HG03565 (cell line): ENCODE measurements around the gene SLC7A14.

Experiments
- ATAC-seq: cut with Tn5 transposase; IDR thresholded peaks from one replicate; pipeline ENCODE4 v1.9.1; 2021; ENCODE audit warnings: mild to moderate bottlenecking, moderate library complexity; ENCODE audit not compliant: unreplicated experiment

Gene SLC7A14

DNA sequence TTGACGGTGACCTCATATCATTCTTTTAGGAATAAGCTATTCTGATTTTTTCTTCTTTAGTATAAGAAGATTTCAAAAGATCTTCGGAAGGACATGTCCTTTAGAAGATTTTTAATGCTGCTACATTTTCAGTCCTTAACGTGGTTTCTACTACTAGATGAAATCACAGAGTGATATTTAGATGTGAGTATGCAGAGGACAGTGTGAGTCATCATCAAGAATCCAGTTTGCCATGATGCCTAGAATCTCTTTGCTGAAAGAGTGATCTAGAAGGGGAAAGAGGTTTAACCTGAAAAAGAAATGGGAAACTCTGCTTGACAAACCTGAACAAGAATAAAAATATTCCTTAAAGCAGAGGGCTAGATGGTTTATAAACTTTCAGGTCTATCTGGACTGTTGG is 43.2 kb downstream of the SLC7A14 start:
- ATAC-seq: no peak

DNA sequence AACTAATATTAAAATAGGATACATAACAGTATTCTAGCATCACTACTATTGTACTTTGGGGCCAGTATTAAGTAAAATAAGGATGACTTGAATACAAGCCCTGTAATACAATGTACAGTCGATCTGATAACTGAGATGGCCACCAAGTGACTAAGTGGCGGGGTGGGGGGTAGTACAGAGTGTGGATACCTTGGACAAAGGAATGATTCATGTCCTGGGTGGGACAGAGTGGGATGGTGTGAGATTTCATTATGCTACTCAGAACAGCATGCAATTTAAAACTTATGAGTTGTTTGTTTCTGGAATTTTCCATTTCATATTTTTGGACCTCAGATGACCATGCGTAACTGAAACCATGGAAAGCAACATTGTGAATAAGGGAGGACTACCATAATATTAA is 46.0 kb downstream of the SLC7A14 start:
- ATAC-seq: no peak

DNA sequence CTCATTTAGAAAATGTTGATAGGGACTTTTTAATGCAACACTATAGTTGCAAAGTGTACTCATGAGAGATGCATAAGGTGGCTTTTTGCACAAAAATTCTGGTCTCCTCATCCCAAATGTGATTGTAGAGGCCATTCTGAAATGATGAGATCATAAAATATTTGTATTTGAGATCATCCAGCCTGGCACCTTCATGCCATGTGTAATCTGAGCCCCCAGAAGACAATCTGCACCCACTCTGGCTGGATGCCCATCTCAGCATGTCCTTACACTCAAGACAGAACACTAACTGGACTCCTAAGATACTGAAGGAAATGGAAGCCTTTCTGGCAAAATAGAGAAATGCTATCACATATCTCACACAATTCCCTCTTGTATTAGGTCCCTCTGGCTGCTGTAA is 49.2 kb downstream of the SLC7A14 start:
- ATAC-seq: no peak

DNA sequence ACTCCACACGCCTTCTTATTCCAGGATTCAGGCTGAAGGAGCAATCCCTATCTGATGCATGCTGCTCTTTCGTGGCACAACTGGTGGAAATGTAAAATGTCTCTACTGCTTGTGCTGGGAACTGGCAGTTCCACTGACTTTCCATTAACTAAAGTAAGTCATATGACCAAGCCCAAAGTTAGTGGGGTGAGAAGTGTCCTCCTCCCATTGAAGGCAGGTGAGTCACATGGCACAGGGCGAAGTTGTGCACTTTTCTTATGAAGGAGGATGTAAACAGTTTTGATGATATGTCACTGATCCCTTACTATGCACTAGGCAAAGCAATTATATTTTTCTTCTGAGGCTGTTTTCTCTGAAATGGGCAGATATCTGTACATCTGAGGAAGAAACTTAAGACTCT is 51.6 kb downstream of the SLC7A14 start:
- ATAC-seq: no peak

DNA sequence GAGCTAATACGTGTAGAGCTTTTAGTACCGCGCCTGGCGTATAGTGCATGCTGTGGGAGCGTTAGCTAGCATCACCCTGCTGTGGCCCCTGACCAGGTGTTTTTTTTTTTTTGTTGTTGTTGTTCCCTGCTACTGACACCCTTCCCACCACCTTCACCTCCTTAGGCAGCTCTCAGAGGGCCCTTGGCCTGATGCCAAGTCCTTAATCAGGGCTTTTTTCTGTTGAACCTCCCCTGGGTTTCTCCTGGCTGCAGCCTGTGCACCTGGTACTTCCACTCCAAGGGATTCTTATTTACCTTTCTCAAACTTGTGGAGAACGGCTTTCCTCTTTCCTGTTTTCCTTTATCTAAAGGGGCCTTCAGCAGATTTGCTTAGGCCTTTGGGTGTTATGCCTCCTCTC is 53.3 kb downstream of the SLC7A14 start:
- no peak for ATAC-seq

DNA sequence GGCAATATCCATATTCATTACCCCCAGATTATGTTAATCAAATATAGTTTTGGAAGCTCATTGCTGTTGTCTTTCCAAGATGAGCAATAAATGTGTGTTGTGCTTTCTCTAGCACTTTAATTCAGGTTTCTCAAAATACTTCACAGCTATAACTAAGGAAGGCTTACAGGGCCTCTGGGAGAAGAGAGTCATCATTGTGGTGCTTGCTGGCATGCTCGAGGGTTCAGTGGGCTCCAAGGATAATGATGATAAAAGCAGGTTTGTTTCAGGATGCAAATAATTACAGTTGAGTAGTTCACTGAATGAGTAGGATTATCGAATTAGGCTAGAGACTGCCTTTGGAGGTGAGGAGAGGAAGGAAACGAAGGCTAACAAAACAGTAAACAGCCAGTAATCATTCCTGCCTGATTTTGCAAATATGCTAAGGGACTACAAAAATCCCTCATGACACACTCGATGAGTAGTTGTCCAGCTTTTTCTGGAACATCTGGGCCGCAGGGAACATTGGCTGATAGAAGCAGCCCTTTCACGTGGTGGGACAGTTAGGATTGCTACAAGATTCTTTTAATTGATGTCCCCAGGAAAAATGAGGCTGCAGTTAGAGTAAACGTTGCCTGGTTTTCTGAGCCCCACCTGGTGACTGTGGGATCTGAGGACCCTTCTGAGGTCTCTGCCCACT is 54.1 kb downstream of the SLC7A14 start:
- no peak for ATAC-seq

DNA sequence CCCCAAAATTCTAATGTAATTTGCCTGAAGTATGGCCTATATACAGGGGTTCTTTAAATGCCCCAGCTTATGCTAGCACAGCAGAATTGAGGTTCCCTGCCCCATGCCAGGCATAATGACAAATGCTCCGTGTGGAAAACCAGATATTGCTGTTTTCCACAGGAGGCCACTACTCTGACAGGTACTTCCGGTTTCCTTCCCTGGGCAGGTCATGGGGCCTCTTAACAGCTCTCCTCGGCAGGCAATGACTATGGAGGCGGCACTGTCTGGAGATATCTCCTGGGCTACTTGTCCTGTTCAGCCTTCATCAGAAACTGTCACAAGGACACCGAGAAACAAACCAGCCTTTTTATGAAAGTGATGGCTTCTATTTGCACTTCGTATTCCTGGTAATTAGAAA is 54.8 kb downstream of the SLC7A14 start:
- ATAC-seq: no peak

DNA sequence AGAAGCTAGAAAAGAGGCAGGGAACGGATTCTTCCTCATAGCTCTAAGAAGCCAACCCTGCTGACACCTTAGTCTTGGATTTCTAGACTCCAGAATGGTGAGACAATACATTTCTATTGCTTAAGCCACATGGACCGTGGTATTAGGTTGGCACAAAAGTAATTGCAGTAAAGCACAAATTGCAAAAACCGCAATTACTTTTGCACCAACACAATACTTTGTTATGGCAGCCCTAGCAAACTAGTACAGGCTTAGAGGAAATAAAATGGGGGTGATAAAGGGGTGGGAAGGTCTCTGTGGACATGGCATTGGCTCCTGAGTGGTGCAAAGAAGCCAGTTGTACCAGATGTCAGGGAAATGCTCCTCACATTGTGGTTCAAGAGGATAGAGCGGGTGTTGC is 56.0 kb downstream of the SLC7A14 start:
- no peak for ATAC-seq

DNA sequence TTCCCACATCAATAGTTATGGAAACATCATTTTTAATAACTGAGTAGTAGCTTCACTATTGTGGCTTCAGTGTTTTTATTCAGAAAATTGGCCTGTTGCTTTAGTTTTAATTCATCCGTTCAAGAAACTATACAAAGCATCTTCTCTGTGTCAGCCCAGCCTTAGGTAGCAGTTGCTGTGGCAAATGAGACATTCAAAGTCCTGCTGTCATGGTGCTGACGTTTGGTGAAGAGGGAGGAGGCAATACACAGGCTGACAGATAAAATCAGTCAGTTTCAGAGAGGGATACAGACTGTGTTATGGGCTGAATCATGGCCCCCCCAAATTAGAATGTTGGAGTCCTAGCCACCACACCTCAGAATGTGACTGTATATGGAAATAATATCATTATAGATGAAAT is 56.5 kb downstream of the SLC7A14 start:
- ATAC-seq: no peak

DNA sequence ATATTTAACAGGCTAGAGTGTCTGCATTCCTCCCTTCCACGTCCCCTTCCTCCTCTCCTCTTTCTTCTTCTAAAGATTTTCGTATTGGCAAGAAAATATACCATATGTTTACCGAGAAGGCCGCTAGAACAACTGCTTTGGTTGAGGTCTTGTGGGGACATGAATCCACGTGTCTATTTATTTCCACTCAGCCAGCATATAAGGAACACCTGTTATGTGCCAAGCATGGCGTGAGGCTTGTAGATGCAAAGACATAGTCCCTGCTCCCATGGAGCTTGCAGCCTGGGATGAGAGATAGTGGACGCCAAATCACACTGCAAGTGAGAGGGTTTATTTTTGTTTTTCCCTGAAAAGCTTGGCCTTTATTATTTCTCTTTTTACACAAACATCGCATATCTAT is 57.1 kb downstream of the SLC7A14 start:
- ATAC-seq: no peak

DNA sequence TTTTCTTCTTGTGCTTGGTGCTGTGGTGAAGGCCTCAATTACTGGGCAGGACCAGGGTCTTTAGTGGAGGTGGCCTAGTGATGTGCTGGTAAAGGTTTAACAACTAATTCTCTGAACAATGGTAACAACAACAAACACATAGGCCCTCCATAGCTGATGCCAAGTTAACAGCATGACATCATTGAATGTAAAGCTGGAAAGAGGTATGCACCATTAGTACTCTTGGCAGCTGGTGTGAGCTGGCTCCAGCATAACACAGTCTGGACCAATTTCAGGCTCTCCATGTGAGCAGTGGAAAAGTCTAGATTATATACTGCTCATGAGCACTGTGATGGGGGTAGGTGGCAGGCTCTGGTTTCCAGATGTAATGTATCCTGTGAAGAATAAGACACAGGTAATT is 61.8 kb downstream of the SLC7A14 start:
- ATAC-seq: no peak

DNA sequence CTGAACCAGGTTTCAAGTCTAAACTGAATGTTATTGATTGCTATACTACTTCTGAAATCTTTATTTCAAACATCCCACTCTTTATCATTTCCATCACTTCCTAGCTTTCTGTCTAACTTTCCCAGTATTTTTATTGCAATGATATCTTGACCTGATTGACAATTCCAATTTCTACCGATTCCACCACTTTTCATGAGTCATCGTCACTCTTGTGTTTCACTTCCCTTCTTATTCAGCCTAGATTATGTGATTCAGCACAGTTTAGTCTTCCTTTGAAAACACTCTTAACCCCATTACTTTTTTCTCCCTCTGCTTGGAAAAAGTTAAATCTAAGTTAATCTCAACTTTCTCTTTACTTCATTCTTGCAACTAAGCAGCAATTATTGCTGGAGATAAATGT is 62.6 kb downstream of the SLC7A14 start:
- ATAC-seq: no peak

DNA sequence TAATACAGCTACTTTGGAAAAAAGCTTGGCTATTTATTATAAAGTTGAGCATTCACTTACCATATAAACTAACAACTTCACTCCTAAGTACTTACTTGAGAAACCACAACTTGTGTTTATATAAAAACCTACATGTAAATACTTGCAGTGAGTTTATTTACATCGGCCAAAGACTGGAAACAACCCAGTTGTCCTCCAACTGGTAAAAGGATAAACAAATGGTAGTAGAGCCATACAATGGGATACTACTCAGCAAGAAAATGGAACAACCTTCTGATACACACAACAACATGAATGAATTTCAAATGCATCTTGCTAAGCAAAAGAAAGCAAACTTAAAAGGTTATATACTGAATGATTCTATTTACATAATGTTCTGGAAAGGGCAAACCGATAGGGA is 63.7 kb downstream of the SLC7A14 start:
- no peak for ATAC-seq

DNA sequence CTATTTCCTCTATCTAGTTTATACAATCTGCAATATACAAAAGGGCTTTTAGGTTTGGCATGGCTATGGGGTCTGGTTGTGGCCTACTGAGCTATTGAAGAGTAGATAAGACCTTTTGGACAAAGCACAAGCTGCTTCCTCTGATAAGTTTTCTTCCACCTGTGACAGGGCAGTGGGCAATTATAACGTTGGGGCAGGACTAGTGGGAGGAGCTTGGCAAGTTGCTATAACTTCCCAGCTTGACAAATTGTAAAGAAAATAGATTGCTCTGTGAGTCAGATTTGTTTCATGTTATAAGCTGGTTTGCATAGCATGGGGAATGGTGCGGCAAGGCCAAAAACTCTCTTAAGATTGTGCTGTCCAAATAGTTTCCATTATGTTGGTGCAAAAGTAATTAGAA is 64.9 kb downstream of the SLC7A14 start:
- no peak for ATAC-seq

DNA sequence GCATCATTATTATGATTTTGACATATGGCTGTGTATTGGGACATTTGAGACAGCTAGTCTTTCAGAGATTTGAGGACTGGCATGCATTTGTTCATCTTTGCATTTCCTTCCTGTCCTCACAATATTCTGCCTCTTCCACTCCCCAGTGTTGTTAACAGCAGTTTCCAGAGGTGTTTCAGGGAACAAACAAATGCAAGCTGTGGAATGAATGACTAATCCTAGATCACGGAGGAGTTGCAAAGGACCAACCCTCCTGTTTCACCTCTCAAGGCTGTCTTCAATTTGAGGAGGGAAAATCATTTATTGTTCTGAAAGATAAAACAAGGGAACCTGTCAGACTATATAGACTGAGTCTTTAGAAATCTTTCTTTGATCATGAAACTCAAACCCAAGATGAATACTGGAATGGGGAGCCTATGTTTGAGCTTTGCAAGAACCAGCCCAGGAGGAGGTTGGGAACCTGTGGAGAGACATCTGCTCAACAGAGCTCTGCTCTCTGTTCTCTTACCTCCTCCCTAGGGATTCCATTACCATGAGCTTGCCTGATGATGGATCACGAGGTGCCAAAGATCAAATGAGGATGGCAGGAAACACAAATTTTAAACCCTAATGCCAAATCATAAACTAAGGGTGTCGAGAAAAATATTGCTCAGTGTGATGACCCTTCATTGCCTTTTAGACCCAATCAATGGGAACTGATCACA is 68.5 kb downstream of the SLC7A14 start:
- no peak for ATAC-seq

DNA sequence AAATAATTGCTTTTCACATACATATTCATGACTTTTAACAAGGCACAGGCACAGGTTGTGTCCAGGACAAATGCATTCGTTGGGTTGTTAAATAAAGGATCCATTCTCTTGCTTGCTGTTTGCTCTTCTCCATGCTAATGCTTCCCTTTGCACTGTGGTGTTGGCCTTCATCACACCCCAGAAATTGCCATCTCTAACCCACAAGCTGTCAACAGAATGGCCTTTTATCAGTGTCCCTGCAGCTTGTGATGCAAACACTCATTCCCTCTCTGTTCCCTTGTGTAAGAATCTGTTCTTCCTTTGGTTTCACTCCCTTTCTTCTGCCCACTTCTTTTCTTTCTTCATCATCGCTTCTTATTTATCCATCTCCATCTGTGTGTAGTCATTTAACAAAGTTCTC is 72.2 kb downstream of the SLC7A14 start:
- no peak for ATAC-seq

DNA sequence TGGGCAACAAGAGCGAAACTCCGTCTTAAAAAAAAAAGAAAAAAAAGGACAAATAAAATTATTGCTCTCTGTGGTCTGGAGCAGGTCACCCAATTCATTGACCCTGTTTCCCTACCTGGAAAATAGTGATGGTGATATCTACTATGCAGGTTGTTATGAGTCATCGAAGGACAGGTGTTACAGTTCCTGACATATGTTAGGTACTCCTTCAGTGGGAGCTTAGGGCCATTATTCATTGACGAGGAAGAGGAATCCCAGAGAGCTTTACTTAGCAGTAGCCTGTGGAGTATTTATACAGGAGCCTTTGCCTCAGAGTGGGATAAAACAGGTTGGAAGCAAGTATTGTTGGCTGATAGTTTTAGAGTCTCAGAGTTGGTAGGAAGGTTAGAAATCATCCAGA is 74.5 kb downstream of the SLC7A14 start:
- ATAC-seq: no peak

DNA sequence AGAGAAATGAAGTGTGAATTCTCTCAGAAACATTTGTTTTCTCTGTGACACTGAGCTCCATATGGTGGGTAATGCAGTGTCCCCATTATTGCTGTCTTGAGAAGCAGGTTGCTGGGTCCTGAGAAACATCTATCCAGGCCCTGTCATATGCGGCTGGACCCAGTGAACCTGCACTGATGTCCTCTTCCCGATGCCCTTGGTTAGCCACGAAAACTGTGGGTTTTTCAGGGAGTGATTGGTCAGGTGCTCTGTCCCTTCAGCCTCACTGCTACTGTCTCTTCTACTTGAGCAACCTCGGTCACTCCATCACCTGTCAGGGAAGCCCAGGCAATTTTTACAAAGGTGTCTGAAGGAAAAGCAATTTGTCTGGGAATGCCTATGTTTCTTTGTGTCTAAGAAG is 77.0 kb downstream of the SLC7A14 start:
- no peak for ATAC-seq

DNA sequence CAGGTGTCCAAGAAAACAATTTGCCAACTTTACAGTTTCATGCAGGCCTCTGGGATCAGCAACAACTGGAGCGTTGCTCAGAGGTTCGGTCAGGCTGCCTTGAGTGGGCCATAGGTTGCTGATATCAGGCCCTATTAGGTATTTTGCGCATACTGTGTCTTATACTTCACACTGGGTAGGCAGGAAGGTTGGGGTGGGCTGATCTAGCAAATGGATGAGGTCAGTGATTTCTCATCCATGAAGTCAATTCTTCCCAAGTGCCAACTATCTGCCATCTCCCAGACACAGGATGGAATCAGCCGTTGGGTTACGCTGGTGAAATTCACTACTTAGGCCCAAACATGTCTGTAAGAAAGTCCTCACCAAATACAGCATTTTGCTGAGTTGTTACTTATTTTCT is 77.6 kb downstream of the SLC7A14 start:
- no peak for ATAC-seq

DNA sequence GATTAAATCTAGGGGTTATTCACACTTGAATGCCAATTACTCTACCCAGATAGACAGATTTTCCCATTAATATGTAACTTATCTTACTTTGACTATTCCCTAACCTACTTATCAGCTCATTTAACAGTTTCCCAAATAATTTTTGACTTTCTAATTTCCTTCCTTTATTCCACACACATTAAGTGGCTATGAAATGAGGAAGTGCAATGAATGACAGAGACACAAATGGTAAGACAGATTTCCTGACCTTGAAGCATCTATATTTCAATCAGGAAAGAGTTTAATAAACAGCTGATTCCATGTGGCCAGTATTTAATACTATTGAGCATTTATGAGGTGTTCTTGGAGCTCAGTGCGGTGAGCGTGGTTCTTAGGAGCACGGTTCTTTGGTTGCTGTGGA is 78.8 kb downstream of the SLC7A14 start:
- no peak for ATAC-seq

DNA sequence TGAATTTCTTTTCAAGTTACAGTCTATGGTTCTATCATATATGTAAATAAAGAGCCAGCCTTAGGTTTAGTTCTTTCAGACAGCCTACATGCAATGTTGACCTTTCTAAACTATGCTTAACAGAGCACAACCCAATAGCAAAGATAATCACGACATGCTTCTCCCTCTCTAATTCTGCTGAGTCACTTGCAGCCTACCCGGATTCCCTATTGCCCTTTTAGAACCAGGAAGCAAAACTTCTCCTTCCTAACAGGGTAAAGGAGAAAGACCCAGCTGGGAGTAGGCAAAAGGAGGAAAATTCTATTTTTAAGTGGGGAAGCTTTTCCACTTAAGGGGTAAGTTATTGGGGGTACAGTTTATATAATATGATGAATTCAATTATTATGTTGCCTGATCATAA is 79.3 kb downstream of the SLC7A14 start:
- ATAC-seq: no peak

DNA sequence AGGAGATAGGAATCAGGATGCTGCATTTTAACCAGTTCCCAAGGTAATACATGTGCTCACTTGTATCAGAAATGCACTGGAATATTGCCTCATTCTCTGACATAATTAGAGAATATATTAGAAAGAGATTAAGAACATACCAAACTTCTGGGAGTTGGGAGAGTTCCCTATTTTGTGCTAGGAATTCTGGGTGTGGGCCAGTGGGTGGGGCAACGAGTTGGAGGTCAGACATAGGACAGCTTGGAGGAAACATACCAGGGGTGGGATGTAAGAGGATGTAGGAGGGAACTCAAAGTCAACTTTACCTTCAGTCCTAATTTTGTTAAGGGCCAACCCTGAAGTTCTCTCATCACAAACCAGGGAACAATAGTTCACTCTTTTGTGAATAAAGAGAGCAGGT is 83.6 kb downstream of the SLC7A14 start:
- no peak for ATAC-seq

DNA sequence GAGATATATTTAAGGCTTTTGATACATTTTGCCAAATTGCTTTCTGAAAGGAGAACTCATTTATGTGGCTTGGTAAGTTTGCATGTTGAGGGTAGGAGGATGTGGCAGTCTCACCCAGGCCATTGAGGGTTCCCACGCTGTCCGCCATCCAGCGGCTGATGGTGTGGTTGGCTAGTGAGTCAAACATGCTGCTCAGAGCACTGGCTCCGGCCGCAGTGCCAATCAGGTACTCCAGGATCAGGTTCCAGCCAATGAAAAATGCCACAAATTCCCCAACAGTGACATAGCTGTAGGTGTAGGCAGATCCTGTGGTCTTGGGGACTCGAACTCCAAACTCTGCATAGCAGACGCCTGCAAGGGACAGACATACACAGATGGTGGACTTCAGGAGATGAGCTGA is 84.9 kb downstream of the SLC7A14 start:
- ATAC-seq: no peak
